GM06990 (cell line): ENCODE data around the gene SECISBP2.

Source experiments
- DNase-seq: peaks from one replicate; pipeline ENCODE4 v3.0.0-alpha.2; 2011; ENCODE audit not compliant: insufficient read length; ENCODE audit errors: extremely low read depth
- H3K27me3 ChIP-seq: replicated peaks from 2 replicates; pipeline ENCODE4 v1.6.0; 2011; ENCODE audit warnings: low read length; ENCODE audit not compliant: control insufficient read depth, insufficient read depth
- H3K36me3 ChIP-seq: 2 replicates; pipeline ENCODE4 v1.5.1; 2011; ENCODE audit warnings: low read length; ENCODE audit not compliant: control insufficient read depth, insufficient read depth
- H3K4me3 ChIP-seq: replicated peaks from 2 replicates; pipeline ENCODE4 v1.5.1; 2011; ENCODE audit warnings: low read depth, mild to moderate bottlenecking, control low read depth, low read length
- TF ChIP-seq, protein P1 (sequence below): IDR thresholded peaks from 2 replicates; pipeline ENCODE4 v1.5.1; 2011; ENCODE audit warnings: low read length, control low read depth, mild to moderate bottlenecking, inconsistent platforms; ENCODE audit not compliant: insufficient read depth, poor library complexity, severe bottlenecking

SECISBP2 gene

DNA sequence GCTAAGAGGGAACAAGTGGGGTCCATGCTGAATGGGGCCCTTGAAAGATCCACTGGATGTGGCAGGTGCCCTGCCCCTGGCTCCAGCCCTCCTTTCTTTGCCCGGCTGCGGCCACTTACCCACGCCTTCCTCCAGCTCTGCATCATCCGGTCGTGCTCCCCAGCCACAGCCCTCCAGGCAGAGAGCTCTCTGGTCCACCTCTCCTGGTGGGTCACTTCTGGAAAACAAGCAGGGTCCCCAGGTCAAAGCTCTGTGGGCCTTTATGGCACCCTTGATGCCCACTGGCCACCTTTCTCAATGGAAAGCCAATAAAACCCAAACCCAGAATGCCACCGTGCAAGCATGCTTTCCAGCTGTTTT is 45.0 kb downstream of the SECISBP2 start:
- Histone ChIP-seq H3K27me3 (no peaks in the 10 kb centered on the region), H3K4me3 (no peak overlapping the region), H3K36me3 (peaks cover 26% of the 10 kb centered on the region)
- no peak for DNase-seq
- TF ChIP-seq, protein P1, sequence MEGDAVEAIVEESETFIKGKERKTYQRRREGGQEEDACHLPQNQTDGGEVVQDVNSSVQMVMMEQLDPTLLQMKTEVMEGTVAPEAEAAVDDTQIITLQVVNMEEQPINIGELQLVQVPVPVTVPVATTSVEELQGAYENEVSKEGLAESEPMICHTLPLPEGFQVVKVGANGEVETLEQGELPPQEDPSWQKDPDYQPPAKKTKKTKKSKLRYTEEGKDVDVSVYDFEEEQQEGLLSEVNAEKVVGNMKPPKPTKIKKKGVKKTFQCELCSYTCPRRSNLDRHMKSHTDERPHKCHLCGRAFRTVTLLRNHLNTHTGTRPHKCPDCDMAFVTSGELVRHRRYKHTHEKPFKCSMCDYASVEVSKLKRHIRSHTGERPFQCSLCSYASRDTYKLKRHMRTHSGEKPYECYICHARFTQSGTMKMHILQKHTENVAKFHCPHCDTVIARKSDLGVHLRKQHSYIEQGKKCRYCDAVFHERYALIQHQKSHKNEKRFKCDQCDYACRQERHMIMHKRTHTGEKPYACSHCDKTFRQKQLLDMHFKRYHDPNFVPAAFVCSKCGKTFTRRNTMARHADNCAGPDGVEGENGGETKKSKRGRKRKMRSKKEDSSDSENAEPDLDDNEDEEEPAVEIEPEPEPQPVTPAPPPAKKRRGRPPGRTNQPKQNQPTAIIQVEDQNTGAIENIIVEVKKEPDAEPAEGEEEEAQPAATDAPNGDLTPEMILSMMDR, result no peak

DNA sequence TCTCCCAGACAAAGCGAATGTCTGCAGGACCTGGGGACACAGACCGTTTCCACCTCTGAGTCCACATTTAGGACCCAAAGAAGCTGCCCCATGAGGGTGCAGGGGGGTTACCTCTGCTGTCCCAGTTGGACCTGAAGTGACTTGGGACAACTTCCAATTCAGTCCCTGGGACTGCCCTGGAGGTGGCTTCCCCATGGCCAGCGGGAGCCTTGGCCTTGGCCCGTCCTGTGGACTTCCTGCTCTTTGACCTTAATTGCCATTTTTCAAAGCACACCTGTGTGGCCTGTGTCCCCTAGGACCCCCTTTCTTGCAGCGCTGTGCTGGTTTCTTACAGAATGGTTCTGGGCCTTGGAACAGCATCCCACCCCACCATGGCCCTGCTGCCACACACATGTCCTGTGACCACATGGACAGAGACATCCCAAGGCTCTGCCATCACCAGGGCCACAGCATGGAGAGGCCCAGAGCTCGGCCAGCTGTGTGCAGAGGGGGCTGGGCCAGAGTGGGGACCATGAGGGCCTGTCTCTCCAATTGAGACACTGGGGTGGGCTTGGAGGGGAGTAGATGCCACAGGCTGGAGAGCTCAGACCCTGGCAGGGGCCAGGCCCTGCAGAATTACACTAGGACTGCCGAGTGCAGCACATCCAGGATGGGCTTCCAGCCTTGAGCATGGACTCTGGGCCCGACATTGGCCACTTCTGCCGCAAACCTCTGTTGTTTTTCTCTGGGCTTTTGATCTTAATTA is 45.8 kb downstream of the SECISBP2 start:
- Histone ChIP-seq H3K27me3 (no peaks in the 10 kb centered on the region), H3K4me3 (no peak overlapping the region), H3K36me3 (peaks cover 22% of the 10 kb centered on the region)
- no peak for DNase-seq
- TF ChIP-seq, protein P1, result no peak

DNA sequence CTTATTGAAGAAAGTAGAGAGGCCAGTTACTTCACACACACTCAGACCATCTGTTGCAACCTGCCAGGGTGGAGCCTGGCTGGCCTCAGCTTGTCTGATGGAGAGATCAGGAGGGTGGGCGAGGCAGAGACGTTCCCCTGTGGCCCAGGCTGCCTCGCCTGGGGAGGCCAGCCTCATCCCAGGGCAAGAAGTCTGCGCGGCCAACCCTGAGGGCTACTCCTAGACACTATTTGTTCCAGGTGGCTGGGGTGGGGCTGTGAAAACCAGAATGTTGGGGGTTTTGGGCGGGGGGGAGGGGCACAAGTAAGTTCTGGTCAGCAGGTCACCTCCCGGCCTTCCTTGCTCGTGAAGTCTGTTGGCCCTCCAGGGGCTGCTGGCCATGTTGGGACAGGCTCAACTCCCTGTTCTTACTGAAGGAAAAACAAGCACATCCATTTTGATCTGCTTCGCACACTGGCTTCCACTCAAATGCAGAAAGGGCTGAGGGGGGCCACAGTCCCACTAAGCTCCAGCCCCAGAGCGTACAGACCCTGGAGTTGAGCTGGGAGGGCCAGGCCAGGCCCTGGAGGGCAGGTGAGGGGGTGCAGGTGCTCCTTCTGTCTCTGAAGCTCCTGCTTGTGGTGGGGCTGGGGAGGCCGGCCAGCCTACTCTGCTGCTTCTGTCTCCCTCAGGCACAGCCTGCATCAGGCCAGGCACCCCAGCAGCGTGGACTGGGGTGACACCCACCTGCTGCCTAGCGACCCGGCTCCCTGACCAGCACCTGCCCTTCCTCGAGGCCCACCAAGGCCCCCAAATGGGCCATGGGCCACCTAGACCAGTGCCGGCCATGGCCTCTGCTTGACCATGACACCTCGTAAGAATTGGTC is 46.6 kb downstream of the SECISBP2 start:
- TF ChIP-seq, protein P1, result no peak
- no peak overlapping the region for H3K4me3 ChIP-seq
- DNase-seq, result no peak
- H3K27me3 ChIP-seq, result no peaks in the 10 kb centered on the region
- peaks cover 23% of the 10 kb centered on the region for H3K36me3 ChIP-seq

DNA sequence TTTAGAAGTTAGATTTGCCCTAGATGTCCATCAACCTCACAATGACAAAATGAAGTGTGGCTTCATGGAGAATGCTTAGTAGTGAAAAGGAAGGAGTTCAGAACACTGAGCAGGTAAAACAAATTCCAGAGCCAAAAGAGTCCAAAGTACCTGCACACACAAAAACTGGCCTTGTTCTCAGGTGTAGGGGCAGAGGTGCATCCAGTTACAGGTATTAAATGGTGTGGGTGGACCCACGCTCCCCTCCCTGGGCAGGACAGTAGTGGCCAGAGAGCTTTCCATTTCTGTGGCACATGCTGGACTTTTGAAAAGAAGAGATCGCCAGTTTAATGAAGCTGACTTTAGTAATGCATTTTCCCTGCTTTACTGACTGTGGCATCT is 47.2 kb downstream of the SECISBP2 start:
- H3K27me3 ChIP-seq, result no peaks in the 10 kb centered on the region
- no peak for DNase-seq
- H3K4me3 ChIP-seq, result no peak overlapping the region
- TF ChIP-seq, protein P1, result no peak
- peaks cover 21% of the 10 kb centered on the region for H3K36me3 ChIP-seq

DNA sequence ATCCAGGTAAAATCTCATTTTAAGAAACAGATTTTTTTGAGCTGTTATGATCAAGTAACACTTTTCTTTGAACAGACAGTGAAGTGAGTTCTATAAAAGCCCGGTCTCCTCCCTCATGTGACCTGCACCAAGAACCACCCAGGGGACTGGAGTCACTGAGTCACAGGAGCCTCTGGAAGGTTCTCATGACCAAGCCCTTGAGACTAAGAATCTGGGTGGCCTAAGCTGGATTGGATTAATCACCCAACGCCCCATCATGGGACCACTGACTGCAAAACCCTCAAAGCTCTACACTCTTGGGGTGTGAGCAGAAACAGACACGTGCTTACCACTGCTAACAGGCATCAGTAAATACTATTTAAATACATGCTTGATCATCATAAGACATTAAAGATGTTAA is 48.4 kb downstream of the SECISBP2 start:
- no peak for DNase-seq
- H3K4me3 ChIP-seq, result no peak overlapping the region
- TF ChIP-seq, protein P1, result no peak
- no peaks in the 10 kb centered on the region for H3K27me3 ChIP-seq
- peaks cover 14% of the 10 kb centered on the region for H3K36me3 ChIP-seq
